ENCODE measurements around the gene TICAM1. TPM values are rescaled to one million over a fixed set of nuclear protein-coding genes. Genes with fewer than 3 reads are reported as not detected.

TICAM1 gene
- total and polyA plus RNA-seq, 2 of the 13 experiments (the other 11 are each of a cell fraction or from before 2014, with no cell fraction given): 0.33 to 0.95 TPM

DNA sequence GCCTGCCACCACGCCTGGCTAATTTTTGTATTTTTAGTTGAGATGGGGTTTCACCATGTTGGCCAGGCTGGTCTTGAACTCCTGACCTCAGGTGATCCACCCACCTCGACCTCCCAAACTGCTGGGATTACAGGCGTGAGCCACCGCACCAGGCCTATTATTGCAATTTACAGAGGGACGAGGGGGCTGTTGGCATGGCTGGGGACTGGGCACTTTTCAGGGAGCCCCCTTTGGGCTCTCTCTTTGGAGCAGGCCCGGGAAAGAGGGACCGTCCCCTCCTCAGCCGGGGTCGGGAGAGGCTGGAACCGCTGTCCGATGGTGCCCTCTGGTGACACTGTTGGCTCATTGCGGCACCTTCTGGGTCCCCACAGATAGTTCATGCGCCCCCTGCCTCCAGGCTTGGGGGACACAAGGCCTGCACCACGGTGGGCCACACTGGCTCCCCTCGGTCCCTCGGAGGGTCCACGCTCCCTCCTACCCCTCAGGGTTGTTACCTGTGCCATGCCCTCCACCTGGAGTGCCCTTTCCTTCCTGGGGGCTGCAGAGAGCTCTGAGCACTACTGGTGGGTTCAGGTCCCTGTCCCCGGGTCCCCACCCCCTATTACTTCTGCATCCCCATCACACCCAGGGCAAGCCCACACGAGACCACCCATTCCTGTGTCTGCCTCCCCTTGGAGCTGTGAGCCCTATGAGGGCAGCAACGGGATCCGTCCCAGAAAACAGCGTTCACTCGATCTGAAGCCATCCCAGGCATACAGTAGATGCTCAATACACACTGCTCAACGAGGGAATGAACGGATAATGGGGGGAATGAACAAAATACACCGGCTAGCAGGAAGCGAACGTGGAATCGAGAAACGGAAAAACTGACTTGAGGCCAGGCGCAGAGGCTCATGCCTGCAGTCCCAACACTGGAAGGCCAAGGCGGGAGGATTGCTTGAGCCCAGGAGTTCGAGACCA, 27.5 kb downstream of the TICAM1 start (continued):
- 0 out of 2 replicates have a peak, but pooled peaks have one; percentile 24 for TF ChIP-seq ZNF784 (CRISPR knock-in tag; IDR thresholded peaks at IDR 0.05; ENCODE audit: borderline replicate concordance)
- no peak for TF ChIP-seq ZNF639 (CRISPR knock-in tag; conservative IDR thresholded peaks at IDR 0.05)
- no peak for TF ChIP-seq CBX5 (CRISPR knock-in tag; IDR thresholded peaks at IDR 0.05; ENCODE audit: borderline replicate concordance)
- TF ChIP-seq PAXIP1 (CRISPR knock-in tag; conservative IDR thresholded peaks at IDR 0.05): no peak
- TF ChIP-seq BRF2 (CRISPR knock-in tag; IDR thresholded peaks at IDR 0.05): no peak
- no peak for TF ChIP-seq MXD4 (CRISPR knock-in tag; IDR thresholded peaks at IDR 0.05)
- TF ChIP-seq RNF219 (CRISPR knock-in tag; IDR thresholded peaks at IDR 0.05): no peak
- no peak for TF ChIP-seq NCOA2 (CRISPR knock-in tag; IDR thresholded peaks at IDR 0.05)
- no peak for TF ChIP-seq ZNF543 (CRISPR knock-in tag; IDR thresholded peaks at IDR 0.05)
- TF ChIP-seq, protein P1, sequence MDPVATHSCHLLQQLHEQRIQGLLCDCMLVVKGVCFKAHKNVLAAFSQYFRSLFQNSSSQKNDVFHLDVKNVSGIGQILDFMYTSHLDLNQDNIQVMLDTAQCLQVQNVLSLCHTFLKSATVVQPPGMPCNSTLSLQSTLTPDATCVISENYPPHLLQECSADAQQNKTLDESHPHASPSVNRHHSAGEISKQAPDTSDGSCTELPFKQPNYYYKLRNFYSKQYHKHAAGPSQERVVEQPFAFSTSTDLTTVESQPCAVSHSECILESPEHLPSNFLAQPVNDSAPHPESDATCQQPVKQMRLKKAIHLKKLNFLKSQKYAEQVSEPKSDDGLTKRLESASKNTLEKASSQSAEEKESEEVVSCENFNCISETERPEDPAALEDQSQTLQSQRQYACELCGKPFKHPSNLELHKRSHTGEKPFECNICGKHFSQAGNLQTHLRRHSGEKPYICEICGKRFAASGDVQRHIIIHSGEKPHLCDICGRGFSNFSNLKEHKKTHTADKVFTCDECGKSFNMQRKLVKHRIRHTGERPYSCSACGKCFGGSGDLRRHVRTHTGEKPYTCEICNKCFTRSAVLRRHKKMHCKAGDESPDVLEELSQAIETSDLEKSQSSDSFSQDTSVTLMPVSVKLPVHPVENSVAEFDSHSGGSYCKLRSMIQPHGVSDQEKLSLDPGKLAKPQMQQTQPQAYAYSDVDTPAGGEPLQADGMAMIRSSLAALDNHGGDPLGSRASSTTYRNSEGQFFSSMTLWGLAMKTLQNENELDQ (CRISPR knock-in tag; IDR thresholded peaks at IDR 0.05; ENCODE audit: borderline replicate concordance): no peak
- TF ChIP-seq, protein P2, sequence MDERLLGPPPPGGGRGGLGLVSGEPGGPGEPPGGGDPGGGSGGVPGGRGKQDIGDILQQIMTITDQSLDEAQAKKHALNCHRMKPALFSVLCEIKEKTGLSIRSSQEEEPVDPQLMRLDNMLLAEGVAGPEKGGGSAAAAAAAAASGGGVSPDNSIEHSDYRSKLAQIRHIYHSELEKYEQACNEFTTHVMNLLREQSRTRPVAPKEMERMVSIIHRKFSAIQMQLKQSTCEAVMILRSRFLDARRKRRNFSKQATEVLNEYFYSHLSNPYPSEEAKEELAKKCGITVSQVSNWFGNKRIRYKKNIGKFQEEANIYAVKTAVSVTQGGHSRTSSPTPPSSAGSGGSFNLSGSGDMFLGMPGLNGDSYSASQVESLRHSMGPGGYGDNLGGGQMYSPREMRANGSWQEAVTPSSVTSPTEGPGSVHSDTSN (CRISPR knock-in tag; IDR thresholded peaks at IDR 0.05): no peak
- TF ChIP-seq AHR (CRISPR knock-in tag; IDR thresholded peaks at IDR 0.05): 0 out of 2 replicates have a peak, but pooled peaks have one; percentile 48
- no peak for TF ChIP-seq DR1 (CRISPR knock-in tag; IDR thresholded peaks at IDR 0.05)

Measured in HepG2 (cell line).